Pancreas (tissue), 10 donors: ENCODE data around the gene MYBPHL. TPM values are rescaled to one million over a fixed set of nuclear protein-coding genes. Genes with fewer than 3 reads are reported as not detected.
A peak's percentile ranks its signal among the peaks of the same experiment; 100 is the strongest.

Source experiments
- ATAC-seq, 4 donors: fragments of 200-7000 bp; cut with Tn5 transposase; one replicate each; pipeline versions ENCODE4 v1.8.0 to v1.9.1; 2020; ENCODE audit warnings: mild to moderate bottlenecking in 4 of 4, moderate library complexity in 4 of 4
- DNase-seq, 6 donors: peaks; one replicate each; pipeline ENCODE4 v3.0.0-alpha.2; 2020
- FAIRE-seq: peaks from 2 replicates; lab custom pipeline; 2012; peaks lifted over from hg19 to GRCh38; lab: Jason Lieb, UNC
- H3K27ac ChIP-seq, 4 donors: fragments of 200-600 bp; sonication (generic); 1 replicate in 3 of 4; 2 replicates in 1 of 4; pipeline versions ENCODE4 v1.5.0 to v1.8.0; 2020
- H3K27me3 ChIP-seq, 4 donors: fragments of 200-600 bp; one replicate each; pipeline ENCODE4 v1.8.0; 2021
- H3K36me3 ChIP-seq, 3 donors: fragments of 200-600 bp; sonication (generic) in 1 of 3; one replicate each; pipeline versions ENCODE4 v1.5.0 to v1.8.0; 2020 to 2021
- H3K4me1 ChIP-seq, 3 donors: fragments of 200-600 bp; one replicate each; pipeline ENCODE4 v1.8.0; 2021
- H3K4me3 ChIP-seq, 4 donors: fragments of 200-600 bp; sonication (generic) in 2 of 4; one replicate each; pipeline versions ENCODE4 v1.5.0 to v1.8.0; 2020 to 2021
- H3K9me3 ChIP-seq, 4 donors: fragments of 200-600 bp; one replicate each; pipeline ENCODE4 v1.8.0; 2021
- WGBS, 2 donors: extraction: QIAGEN DNeasy Blood & Tissue Kit; methylation state at CpG; one replicate each; pipeline ENCODE4 v1.1.7; 2013; 5-methylcytosine and 5-hydroxymethylcytosine counted together
- intact Hi-C, 3 donors: fragments of 100-400 bp; cut with DNase I; formaldehyde crosslinking; loops; one replicate each; pipeline versions ENCODE4 v1.11.1 to v1.14.2; 2022
- polyA plus RNA-seq, 2 donors: library from polyadenylated mRNA; stranded (reverse); fragments of 200-250 nt; gene quantifications; one replicate each; pipeline ENCODE4 v1.2.3, GENCODE V29; 2013
- total RNA-seq, 6 donors: library from RNA; stranded (reverse); fragmentation: NEBNext Ultra II Directional in 4 of 6; extraction: Animal tissue kit (Norgen Biotek cat#: 25700) in 4 of 6; gene quantifications; one replicate each; pipeline versions ENCODE4 v1.2.1 to v1.2.4, GENCODE V29; 2021 to 2023
- TF ChIP-seq, protein P1 (sequence below), 4 donors: fragments of 200-600 bp; sonication (generic) in 3 of 4; IDR thresholded peaks; one replicate each; pipeline versions ENCODE4 v1.5.0 to v1.8.0; 2021; ENCODE audit warnings: antibody characterized with exemption in 4 of 4
- donor health status: healthy with polysubstance abuse.
- donor health status: DM: no; HTN: no; CAD: no; lungs with moderate emphysema.
- donor health status: DM: no; HTN: no; CAD: no.
- donor health status: control.
- donor health status: control.
- donor health status: Bipolar disorder and iron deficiency.
- donor health status: DM: yes; HTN: yes; CAD: no.
- donor health status: DM: no; HTN: no; CAD: no.
- donor health status: DM: no; HTN: no; CAD: no.
- donor health status: DM: yes; HTN: yes; CAD: no.

Gene MYBPHL
- total and polyA plus RNA-seq, 8 donors, result 0.26 to 1.1 (median 0.27) TPM; not detected in 4

DNA sequence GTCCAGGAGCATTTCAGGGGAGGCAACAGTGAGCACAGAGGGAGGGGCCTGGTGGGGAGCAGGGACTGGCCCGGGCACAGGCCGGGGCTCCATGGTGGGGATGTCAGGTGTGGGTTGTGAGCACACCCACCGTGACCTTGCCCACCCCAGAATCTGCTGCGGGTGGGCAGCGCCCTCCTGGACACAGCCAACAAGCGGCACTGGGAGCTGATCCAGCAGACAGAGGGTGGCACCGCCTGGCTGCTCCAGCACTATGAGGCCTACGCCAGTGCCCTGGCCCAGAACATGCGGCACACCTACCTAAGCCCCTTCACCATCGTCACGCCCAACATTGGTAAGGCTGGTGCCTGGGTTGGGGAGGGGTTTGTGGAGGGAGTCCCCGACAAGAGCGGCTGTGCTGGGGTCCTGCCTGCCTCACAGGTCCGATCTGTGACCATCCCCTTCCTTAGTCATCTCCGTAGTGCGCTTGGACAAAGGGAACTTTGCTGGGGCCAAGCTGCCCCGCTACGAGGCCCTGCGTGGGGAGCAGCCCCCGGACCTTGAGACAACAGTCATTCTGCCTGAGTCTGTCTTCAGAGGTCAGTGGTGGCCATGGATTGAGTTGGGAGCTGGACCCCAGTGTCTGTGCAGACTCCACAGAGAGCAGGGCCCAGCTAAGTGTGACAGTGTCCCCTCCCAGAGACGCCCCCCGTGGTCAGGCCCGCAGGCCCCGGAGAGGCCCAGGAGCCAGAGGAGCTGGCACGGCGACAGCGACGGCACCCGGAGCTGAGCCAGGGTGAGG lies 38.2 kb downstream of the MYBPHL start:
- intact Hi-C loops, result no loop called here
- H3K4me3 ChIP-seq, result no peak overlapping the region
- H3K4me1 ChIP-seq, result no peaks in the 10 kb centered on the region
- FAIRE-seq (no peak), DNase-seq (peak in 2 of 6 donors; percentile 8 to 69), ATAC-seq (no peak)
- 91 to 93% methylated on average over 29 of the region's 29 CpGs for WGBS, 2 donors
- H3K36me3 ChIP-seq, result no peaks in the 10 kb centered on the region
- H3K27ac ChIP-seq, result no peak overlapping the region
- TF ChIP-seq, protein P1, sequence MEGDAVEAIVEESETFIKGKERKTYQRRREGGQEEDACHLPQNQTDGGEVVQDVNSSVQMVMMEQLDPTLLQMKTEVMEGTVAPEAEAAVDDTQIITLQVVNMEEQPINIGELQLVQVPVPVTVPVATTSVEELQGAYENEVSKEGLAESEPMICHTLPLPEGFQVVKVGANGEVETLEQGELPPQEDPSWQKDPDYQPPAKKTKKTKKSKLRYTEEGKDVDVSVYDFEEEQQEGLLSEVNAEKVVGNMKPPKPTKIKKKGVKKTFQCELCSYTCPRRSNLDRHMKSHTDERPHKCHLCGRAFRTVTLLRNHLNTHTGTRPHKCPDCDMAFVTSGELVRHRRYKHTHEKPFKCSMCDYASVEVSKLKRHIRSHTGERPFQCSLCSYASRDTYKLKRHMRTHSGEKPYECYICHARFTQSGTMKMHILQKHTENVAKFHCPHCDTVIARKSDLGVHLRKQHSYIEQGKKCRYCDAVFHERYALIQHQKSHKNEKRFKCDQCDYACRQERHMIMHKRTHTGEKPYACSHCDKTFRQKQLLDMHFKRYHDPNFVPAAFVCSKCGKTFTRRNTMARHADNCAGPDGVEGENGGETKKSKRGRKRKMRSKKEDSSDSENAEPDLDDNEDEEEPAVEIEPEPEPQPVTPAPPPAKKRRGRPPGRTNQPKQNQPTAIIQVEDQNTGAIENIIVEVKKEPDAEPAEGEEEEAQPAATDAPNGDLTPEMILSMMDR (IDR thresholded peaks at IDR 0.05), result no peak
- H3K9me3 ChIP-seq, result no peaks in the 10 kb centered on the region
- H3K27me3 ChIP-seq, result no peaks in the 10 kb centered on the region

DNA sequence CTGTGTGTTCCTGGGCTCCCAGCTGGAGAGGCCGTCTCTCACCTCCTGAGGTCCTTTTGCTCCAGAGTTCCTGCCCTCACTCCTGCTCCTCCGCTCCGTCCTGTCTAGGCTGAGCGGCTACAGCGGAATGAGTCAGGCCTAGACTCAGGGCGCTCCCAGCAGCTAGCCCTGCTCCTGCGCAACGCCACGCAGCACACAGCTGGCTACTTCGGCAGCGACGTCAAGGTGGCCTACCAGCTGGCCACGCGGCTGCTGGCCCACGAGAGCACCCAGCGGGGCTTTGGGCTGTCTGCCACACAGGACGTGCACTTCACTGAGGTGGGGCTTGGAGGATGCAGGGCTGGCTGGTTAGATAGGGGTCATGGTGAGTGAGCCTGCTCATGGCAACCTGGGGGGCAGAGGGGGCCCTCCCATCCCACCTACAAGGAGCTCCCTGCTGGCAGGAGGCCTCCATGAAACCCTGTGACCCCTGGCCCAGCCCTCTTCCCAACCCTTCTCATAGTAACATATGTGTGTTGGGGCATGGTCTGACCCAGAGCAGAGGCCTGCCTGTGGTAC lies 39.0 kb downstream of the MYBPHL start:
- FAIRE-seq (no peak), ATAC-seq (no peak), DNase-seq (peak in 1 of 6 donors; percentile 64)
- TF ChIP-seq, protein P1 (IDR thresholded peaks at IDR 0.05), result no peak
- H3K9me3 ChIP-seq, result no peaks in the 10 kb centered on the region
- H3K27ac ChIP-seq, result no peak overlapping the region
- H3K4me1 ChIP-seq, result no peaks in the 10 kb centered on the region
- intact Hi-C loops, result no loop called here
- H3K27me3 ChIP-seq, result no peaks in the 10 kb centered on the region
- 93% methylated on average over 17 of the region's 17 CpGs for WGBS, 2 donors
- H3K4me3 ChIP-seq, result no peak overlapping the region
- no peaks in the 10 kb centered on the region for H3K36me3 ChIP-seq

DNA sequence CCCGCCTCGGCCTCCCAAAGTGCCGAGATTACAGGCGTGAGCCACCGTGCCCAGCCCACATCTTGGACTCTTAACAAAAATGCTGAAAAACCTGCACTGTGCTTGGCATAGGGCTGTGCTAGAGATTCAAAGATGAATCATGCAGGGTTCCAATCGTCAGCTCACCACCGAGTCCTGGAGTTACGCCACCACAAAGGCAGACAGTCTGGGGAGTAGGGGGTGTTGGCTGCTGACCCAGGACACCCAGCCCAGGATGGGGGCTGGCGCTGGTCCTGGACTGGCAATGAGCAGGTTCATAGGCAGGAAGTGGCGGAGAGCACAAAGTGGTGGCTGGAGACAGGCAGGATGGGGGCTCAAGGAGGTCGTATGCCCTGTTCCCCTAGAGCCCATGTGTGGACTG lies 39.8 kb downstream of the MYBPHL start:
- FAIRE-seq (no peak), ATAC-seq (no peak), DNase-seq (no peak)
- H3K27me3 ChIP-seq, result no peaks in the 10 kb centered on the region
- no peaks in the 10 kb centered on the region for H3K9me3 ChIP-seq
- no peak overlapping the region for H3K4me3 ChIP-seq
- intact Hi-C loops, result no loop called here
- H3K27ac ChIP-seq, result no peak overlapping the region
- H3K4me1 ChIP-seq, result no peaks in the 10 kb centered on the region
- TF ChIP-seq, protein P1 (IDR thresholded peaks at IDR 0.05), result no peak
- 86 to 87% methylated on average over 11 of the region's 11 CpGs for WGBS, 2 donors
- no peaks in the 10 kb centered on the region for H3K36me3 ChIP-seq

DNA sequence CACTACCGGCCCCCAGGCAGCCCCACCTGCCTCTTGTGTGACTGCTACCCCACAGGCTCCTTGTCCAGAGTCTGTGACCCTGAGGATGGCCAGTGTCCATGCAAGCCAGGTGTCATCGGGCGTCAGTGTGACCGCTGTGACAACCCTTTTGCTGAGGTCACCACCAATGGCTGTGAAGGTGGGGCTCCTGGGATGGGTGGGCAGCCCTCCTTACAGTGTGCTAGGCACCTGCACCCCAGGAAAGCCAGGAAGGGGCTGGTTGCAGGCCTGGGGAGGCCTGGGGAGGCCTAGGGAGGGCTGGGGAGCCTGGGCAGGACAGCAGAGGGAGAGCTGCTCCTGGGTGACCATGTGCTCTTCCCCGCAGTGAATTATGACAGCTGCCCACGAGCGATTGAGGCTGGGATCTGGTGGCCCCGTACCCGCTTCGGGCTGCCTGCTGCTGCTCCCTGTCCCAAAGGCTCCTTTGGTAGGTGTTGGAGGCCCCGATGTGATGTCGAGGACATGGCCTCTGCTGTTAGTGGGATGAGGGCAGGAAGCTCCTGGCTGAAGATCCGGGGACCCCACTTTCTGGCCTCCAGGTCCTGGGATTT lies 41.0 kb downstream of the MYBPHL start:
- intact Hi-C loops, result no loop called here
- no peak overlapping the region for H3K27ac ChIP-seq
- no peaks in the 10 kb centered on the region for H3K27me3 ChIP-seq
- 92 to 93% methylated on average over 13 of the region's 13 CpGs for WGBS, 2 donors
- no peak overlapping the region for H3K4me3 ChIP-seq
- H3K36me3 ChIP-seq, result no peaks in the 10 kb centered on the region
- TF ChIP-seq, protein P1 (IDR thresholded peaks at IDR 0.05), result no peak
- no peak for DNase-seq
- H3K9me3 ChIP-seq, result no peaks in the 10 kb centered on the region
- ATAC-seq, result no peak
- FAIRE-seq, result no peak
- H3K4me1 ChIP-seq, result no peaks in the 10 kb centered on the region
